HG03196 (cell line): ENCODE results near the gene SEL1L3.

Experiments used
- ATAC-seq: cut with Tn5 transposase; IDR thresholded peaks from one replicate; pipeline ENCODE4 v1.9.1; 2021; ENCODE audit not compliant: unreplicated experiment

Gene SEL1L3

DNA sequence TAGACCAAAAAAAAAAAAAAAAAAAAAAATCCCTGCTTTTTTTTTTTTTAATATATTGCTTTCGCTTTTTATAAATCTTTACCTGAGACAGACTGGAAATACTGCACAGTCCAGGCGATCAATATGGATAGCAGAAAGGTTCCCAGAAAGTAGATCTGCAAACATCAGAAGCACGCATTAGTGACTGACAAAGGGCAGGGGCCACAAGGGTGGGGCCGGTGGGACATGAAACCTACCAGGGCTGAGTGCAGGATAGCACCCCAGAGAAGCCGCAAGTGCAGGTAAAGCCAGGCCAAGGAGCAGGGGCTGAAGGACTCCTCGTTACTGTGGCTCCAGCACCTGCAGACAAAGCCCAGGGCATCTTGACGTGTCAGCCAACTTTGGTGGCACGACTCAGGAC lies 105.3 kb downstream of the SEL1L3 start:
- no peak for ATAC-seq

DNA sequence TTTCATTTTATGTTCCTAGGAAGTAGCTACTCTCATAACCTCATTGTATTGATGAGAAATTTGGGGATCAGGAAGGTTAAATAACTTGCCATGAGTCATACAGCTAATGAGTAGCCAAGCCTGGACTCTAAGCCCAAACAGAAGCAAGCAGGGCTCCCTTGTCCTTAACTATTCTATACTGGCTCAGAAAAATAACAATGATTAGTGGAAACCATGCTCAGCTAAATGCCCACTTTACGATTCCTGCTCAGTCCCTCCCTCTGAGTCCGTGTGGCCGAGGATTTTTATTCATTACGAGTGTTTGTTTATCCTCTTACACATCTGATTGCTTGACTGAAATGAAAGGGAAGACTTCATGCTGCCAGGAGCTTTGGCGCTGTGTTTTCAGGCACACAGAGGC lies 106.3 kb downstream of the SEL1L3 start:
- ATAC-seq = no peak

DNA sequence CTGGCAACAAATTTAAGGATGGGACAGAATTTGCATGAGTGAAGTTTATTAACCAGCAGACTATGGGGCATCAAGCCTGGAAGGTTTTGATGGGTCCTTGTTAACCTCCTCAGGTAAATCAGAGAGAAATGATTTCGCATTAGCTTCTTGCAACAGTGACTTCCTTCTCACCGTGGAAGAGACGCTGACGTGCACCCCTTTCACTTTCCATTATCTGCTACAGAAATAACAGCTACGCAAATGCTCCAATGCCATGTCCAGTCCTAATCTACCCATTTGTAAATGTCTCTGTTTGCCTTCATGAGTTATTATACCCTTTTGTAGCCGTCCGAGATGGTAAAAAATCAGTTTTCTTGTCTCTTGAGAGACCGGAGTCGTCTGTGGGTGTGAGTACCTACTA lies 106.9 kb downstream of the SEL1L3 start:
- no peak for ATAC-seq

DNA sequence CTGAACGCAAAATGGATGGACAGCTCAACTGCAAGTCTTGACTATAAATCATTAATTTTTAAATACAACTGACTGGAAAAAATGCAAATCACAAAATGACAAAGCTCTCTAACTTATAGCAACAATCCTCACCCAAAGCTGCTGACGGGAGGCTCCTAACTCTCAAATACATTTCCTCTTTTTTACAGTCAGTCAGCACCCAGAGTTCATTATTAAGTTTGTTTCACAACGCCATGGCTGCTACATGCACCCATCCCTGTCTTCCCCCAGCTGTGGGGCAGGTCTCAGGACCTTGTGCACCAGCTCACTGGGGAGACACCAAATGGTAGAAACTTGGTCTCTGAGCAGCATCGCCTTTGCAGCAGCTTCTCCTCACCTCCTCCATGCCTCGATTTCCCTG lies 109.5 kb downstream of the SEL1L3 start:
- no peak for ATAC-seq

DNA sequence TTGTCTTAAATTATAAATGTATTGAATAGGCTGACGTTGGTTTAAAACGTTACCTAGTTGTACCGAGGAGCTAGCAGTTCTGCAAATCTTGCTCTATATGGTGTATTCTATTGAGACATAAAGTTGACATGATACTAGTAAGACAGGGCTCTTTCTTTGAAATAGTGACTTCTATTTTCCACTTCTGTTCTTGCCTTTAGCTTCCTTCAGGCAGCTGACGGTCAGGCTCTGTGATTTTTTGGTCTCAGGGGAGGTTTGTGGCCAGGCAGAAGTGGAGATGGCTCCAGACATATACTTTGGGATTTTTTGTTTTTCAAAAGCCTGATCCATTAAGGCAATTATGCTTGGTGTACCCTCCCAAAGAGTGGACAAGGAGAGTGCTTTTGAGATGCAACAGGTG lies 111.9 kb downstream of the SEL1L3 start:
- no peak for ATAC-seq

DNA sequence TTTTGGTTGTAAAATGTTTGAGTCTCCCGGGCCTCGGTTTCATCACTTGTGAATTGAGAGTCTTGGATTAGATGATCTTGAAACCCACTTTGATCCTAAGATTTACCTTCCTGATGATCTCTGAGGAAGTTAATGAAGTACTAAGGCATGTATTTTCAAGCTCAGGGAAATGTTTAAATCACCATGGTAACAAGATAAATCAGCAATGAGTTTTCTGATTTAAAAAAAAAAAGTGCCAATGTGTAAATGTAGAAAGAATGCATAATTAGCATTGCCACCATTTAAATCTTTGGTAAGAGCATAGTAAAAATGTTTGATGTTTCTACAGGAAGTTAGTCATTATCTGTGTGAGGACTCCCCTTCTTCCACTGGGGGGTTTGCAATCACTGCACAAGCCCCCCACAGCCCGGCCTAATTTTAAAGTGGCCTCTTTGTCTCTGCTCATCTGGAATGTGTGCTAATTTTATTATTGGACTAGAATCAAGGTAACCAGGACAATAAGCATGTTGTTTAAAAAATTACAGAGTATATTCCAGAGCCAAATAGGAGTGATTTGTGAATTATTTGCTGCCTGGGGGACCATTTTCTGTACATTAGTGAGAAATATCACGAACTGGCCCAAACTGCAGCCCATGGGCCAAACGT lies 113.5 kb downstream of the SEL1L3 start:
- no peak for ATAC-seq

DNA sequence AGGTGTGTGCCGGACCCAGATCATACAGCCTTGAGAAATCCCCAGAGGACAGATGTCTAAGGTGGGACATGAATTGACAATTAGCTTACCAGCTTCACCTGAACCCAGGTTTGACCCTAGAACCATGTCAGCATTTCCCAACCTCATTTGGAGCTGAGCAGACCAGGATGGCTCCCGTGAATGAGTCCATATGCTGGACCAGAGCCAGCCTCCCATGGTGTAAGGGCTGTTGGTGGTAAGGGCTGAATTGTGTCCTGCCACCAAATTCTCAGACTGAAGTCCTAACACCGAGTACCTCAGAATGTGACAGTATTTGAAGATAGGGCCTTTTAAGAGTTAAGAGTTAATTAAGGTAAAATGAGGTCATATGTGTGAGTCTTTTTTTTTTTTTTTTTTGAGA lies 118.8 kb downstream of the SEL1L3 start:
- ATAC-seq = no peak

DNA sequence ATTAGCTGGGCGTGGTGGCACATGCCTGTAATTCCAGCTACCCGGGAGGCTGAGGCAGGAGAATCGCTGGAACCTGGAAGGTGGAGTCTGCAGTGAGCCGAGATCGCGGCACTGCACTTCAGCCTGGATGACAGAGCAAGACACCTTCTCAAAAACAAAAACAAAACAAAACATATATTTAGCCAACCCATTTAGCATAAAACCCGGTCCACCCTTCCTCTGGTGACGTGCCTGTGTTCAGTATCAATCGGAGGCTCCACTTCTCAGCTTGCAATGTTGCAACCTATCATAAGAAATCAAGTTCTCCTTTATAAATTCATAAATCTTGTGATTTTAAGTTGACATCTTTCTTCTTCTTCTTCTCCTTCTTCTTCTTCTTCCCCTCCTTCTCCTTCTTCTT lies 133.2 kb downstream of the SEL1L3 start:
- ATAC-seq = no peak

DNA sequence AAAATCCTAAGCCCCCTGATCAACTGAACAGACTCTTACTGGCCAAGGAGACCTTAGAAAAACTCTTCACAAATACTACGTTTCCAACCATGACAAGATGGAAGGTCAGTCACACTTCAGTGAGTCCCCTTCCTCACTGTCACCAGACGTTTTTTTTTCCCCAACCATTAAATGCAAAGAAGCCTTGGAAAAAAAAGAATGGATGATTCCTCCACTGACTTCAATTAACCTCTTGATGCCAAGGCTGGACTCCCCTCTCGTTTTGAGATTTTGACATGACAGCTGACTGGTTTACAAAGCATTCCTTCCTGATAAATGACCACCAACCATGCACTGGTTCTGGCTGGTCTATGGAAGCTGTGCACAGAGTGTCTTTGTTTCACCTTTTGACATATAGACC lies 133.9 kb downstream of the SEL1L3 start:
- ATAC-seq = no peak

DNA sequence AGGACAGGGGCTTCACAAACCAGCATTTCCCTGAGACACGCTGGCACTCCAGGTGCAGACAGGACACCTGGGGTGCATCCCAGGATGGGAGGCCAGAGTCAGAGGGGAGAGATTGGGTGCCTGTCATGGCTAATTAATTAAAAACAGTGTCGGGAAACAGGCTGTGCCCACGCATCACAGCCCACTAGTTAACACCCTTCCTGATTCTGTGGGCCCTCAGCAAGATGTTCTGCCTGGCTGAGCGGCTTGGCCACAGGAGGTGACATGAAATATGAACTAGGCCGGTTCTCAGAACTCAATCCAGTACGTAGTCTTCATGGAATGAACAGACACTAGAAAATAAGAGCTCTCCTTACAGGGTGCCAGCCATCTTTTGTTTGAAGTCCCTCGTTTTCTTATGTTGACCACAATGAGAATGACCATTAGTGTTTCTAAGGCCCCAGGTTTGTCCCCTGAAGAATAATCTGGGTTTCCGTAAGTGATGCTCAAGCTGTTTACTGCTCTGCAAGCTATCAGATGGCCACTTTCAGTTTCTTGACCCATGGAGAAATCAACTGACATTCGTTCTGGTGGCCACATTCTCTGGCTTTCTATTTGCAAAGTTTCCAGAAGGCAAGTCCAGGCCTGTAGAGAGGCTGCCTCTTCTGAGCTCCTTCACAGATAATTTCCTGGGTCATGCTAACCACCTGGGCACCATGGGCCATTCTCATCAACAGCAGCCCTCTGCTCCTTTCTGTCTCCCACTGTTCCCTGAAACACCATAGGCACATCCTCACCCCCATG lies 134.9 kb downstream of the SEL1L3 start:
- no peak for ATAC-seq

DNA sequence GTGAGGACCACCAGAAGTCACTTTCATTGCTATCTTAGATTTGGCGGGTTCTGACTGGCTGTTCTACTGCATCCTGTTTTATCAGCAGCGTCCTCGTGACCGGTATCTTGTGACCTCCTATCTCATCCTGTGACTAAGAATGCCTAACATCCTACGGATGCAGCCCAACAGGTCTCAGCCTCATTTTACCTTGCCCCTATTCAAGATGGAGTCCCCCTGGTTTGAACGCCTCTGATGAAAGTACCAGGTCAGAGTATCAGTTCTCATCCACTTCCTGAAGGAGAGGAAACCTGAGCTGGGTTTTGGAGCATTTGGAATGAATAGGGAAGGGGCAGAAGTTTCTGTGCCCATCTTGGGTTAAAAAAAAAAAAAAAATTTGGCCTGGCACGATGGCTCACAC lies 136.9 kb downstream of the SEL1L3 start:
- ATAC-seq = no peak

DNA sequence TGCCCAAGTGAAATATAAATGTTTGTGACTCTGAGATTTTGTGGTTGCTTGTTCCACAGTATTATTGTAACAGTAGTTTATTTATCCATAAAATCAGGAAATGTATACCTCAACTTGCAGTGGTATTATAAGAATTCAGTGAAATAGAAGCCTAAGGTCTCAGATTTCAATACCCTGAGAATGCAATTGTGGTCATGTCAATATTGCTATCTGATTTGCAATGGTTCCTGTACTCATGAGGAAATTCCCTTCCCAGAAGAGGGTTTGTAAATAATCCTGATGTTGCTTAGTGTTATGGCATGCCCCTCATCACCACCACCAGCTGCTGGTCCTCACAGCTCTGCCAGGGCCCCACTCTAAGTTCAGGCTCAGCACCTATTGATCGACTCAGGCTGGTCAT lies 139.4 kb downstream of the SEL1L3 start:
- ATAC-seq = no peak

DNA sequence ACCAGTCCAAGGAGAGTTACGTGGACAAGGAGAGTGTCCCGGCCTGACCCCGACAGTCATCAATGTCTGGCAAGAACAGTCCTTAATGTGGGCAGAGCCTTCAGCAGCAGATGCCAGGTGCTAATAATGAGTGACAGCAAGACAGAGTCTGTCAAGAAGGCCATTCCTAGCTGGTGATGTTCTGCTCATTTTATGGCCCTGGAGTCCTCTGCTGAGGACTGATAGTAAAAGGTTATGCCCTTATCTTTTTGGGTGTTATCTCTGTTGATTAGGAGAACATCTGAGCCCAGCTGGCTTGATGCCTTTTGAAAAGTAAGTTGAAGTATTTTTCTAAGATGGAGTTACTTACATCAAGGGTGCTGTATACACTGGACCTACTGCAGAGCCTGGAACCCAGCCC lies 139.8 kb downstream of the SEL1L3 start:
- no peak for ATAC-seq

DNA sequence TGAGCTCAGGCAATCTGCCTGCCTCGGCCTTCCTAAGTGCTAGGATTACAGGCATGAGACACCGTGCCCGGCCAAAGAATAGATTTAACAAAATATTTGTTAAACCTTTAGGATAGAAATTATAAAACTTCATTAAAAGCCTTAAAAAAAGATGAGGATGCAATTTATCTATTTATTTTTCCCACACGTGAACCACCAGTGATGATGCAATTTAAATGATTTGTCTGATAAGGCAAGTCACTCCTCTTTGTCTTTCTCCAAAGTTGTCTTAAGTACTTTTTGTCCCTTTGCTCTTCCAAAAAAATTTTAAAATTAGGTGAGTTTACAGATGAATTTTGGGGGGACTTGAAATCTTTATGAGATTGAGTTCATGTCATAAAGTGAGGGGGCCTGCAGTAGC lies 149.0 kb downstream of the SEL1L3 start:
- ATAC-seq = no peak

DNA sequence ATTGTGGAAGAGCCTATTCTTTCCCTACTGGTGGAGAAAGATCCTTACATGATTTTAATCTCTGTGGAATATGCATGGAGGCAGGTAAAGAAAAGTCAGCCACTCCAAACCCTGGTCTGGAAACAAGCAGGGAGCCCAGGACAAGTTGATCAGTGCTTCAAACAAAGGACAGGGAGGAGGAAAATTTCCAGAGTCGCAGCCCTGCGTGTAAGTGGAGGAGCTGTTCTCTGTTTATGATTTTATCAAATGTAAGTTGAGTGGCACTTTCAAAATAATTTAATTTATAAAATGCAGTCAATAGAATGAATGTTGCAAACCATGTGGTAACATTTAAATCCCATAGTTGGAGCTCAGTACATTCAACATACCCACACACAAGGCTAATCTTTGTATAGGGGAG lies 150.2 kb downstream of the SEL1L3 start:
- ATAC-seq = no peak

DNA sequence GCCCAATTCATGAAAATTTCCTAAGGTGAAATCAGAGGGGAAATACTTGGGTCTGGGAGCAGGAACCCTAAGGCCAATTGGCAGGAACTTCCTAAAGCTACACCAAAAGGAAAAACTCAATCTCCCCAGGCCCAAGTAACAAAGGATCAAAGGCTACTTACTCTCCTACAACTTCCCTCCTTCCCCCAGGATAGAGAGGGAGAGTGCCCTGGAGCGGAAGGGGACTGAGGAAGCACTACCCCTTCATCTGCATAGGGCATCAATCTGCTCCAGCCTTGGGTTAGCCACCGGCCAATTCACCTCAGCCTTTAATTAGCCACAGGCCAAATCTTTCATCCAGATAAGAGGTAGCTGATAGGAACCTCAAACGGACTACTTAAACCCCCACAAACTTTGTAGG lies 152.2 kb downstream of the SEL1L3 start:
- no peak for ATAC-seq

DNA sequence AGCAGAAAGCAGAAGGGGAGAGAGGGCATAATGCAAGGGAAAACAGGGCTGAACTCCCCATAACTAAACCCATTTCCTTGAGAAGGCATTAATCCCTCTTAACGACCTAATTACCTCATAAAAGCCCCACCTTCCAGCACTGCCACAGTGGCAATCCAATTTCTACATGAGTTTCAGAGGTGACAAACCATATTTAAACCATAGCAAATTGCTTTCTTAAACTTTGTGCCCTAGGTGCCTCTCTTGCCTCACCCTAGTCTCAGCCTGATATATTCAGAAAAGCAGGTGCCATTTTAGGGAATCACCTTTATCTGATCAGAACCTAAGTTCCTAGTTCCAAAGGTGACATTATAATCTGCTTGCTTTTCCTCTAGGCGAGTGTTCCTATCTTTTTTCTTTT lies 158.3 kb downstream of the SEL1L3 start:
- no peak for ATAC-seq

DNA sequence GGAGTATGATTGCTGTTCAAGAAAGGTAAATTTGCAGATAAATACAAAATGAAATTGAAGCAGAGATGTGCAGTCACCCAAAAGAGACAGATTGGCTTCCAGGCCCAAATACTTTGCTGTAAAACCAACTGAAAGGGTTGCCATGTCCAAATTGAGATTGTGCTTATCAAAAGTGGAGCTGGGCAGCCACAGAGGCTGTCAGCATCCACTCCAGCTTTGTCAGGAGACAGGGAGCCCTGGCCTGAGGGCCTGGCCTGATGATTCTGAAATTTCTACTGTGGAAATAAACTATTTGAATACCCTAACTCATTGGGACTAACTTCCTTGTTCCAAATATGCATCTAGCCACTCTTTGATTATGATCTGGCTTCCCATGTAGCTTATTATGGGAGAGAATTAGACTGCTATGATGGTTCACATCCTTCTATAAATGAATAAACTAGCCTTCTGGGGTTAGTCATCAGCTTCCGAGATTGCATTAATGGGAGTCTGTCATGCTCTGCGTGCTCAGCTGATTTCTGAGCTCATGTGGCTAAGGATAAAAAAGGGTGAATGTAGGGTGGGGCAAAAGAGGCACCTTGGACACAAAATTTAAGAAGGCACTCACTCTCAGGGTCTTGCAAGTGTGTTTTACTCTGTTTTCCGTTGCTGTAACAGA lies 158.9 kb downstream of the SEL1L3 start:
- no peak for ATAC-seq

DNA sequence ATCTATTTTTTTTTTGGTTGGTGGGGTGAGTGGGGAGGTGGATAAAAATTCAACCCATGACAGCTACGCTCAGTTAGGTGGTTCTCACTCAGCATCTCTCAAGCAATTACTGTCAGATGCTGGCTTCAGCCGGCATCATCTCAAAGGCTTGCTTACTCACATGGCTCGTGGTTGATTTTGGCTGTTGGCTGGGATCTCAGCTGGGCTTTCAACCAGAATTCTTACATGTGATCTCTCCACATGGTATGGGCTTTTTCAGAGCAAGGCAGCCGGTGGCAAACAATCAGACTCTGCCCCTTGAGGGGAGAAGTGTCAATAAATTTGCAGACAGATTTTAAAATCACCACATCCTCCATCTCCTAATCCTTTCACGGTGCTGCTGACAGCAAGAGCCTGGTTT lies 159.9 kb downstream of the SEL1L3 start:
- ATAC-seq = no peak

DNA sequence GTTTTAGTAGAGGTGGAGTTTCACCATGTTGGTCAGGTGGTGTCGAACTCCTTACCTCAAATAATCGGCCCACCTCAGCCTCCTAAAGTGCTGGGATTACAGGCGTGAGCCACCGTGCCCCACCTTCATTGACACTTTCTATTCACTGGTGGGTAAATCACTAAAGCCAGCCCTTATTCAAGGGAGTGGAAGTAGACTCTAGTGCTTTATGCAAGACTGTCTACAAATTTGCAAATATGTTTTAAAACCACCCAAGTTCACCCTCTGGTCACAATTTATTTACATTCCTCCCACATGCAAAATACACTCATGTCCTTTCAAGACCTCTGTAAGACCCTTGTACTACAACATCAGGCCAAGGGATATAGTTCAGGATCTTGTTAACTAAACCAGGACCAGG lies 162.1 kb downstream of the SEL1L3 start:
- no peak for ATAC-seq

DNA sequence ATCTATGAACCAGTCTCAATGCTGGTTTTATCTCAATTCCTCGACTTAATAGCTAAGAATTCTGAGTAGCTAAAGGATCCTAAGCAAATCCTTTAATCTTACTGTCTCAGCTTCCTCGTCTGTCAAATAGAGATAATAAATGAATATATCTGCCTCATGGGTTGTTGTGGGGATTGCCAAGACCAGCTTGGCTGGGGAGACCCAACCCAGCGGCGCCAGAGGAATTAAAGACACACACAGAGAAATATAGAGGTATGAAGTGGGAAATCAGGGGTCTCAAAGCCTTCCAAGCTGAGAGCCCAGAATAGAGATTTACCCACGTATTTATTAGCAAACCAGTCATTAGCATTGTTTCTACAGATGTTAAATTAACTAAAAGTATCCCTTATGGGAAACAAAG lies 165.3 kb downstream of the SEL1L3 start:
- no peak for ATAC-seq
